Left colon (tissue), 2 donors: ENCODE measurements around the gene AFAP1L1. TPM values are rescaled to one million over a fixed set of nuclear protein-coding genes. Genes with fewer than 3 reads are reported as not detected.

Experiments used
- total RNA-seq, 2 donors: library from RNA; stranded (reverse); fragmentation: NEBNext Ultra II Directional; extraction: Animal tissue kit (Norgen Biotek cat#: 25700); gene quantifications; one replicate each; pipeline ENCODE4 v1.2.1, GENCODE V29; 2021
- donor health status: DM: no; HTN: no; CAD: no.
- donor health status: DM: yes; HTN: yes; CAD: no.

AFAP1L1 gene
- total RNA-seq, 2 donors from 2014 or later = 1.9 to 2.7 TPM

Other genes starting within 250 kb of the AFAP1L1 start
- 1 to 10 TPM in 1 of 2 donors, under 1 TPM in 1; 0.47 to 2.4 TPM for gene SH3TC2, start 208.8 kb upstream of the AFAP1L1 start, total RNA-seq
- gene ABLIM3, start 130.4 kb upstream of the AFAP1L1 start, total RNA-seq = 1 to 10 TPM; 3.4 to 4.3 TPM
- 10 to 100 TPM; 10.4 to 10.7 TPM for gene GRPEL2, start 73.6 kb downstream of the AFAP1L1 start, total RNA-seq
- gene PCYOX1L, start 86.2 kb downstream of the AFAP1L1 start, total RNA-seq = 1 to 10 TPM; 3.3 to 3.9 TPM
- gene IL17B, start 107.4 kb downstream of the AFAP1L1 start, total RNA-seq = 1 to 10 TPM in 1 of 2 donors, not detected in 1; 1.1 TPM